ENCODE data around the gene PCNA.
"Not testable (repeated sequence)": the region's sequence is repeated elsewhere in the genome, so short reads cannot be mapped to it uniquely, and the experiment has no call there.

The PCNA gene

GRCh38 chr20:5141615-5142014 lies 21.9 kb upstream of the PCNA start:
- DNase-seq: no peak

- DNase-seq: no peak
Measured at GRCh38 chr20:5140195-5140594, 20.4 kb upstream of the PCNA start.

DNA sequence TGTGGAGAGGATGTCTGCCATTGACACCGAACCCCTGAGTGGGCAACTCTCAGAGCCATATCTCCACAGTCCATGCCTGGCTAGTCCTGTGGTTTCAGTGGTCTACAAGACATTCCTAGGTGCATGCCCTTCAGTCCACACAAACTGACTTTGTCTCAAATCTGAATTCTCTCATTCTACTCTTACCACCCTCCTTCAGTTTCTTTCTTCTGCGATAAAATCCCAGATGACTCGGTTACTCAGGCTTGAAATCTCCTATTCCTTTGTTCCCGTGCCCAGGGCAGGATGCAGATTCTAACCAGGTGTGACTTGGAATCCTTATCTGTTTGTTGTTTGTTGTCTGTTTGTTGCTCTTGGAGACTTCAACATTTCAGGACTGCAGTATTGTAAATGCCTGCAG lies 16.3 kb upstream of the PCNA start:
- DNase-seq: no peak

GRCh38 chr20:5135363-5136012 lies 15.7 kb upstream of the PCNA start:
- no peak for DNase-seq

DNA sequence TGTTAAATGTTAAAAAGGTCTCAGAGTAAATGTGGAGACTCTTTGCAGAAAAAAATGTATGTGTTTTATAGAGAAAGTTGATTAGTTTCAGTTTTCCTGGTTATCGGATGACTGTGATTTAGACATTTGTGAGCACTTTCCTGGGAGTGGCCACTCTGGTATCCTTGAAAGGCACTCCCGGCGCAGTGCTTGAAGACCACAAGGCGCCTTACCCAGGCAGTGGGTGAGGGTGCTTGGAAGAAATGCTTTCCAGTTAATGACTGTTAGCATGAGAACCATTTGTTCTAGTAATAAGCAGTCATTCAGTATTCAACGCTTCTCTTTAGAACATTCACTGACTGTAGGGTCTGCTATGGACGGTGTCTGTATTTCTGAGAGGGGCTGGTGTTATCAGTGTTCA lies 14.2 kb upstream of the PCNA start:
- no peak for DNase-seq

- no peak for DNase-seq
Measured at GRCh38 chr20:5131502-5131901, 11.7 kb upstream of the PCNA start.

DNA sequence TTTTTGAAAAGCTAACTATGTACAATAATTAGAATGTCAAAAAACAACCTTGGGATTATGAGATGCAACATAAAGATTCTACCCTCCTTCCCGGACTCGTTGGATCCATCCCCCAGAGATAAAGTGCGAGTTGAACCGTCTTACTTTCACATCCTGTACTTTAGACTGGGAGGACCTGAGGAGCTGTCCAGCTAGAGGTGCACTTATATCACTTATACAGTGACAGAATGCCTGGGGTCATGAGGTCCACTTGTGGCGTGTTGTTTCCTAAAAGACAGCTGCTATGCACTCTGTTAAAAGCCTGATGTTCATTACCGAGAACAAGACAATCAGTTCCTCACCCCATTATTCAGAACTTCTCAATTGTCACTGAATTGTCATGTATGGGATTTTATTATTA lies 9.1 kb upstream of the PCNA start:
- no peak for DNase-seq

- no peak for DNase-seq
Measured at GRCh38 chr20:5127859-5128424, 8.2 kb upstream of the PCNA start.

DNA sequence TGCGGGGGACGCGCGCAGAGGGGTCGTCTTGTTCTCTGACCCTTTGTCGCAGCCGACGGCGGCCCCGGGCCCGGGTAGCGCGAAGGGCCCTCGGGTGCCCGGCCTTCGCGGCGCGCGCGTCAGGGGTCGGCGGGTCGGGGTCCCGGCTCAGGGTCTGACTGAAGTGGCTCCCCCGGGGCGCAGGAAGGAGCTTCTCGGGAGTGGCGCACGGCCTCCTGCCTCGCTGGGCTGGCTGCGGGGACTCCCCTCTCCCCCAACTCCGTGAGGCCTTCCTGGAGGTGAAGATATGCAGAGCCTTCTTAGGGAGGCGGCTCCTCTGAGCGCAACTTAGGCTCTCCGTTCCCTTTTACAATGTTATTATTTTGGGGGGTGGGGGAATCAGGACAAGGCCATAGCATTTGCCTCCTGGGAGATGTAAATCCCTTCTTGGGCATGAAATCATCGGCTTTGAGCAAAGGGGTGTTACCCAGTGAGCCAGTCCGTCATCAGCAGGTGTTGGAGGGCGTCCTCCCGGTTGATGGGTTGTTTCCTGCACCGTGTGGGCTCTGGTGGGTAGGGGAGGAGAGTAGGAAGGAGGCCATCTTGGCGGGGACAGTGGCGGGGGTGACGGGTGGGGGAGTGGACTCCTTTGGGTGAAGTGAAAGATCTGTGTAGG lies 7.6 kb upstream of the PCNA start:
- DNase-seq: peak; percentile 79

DNA sequence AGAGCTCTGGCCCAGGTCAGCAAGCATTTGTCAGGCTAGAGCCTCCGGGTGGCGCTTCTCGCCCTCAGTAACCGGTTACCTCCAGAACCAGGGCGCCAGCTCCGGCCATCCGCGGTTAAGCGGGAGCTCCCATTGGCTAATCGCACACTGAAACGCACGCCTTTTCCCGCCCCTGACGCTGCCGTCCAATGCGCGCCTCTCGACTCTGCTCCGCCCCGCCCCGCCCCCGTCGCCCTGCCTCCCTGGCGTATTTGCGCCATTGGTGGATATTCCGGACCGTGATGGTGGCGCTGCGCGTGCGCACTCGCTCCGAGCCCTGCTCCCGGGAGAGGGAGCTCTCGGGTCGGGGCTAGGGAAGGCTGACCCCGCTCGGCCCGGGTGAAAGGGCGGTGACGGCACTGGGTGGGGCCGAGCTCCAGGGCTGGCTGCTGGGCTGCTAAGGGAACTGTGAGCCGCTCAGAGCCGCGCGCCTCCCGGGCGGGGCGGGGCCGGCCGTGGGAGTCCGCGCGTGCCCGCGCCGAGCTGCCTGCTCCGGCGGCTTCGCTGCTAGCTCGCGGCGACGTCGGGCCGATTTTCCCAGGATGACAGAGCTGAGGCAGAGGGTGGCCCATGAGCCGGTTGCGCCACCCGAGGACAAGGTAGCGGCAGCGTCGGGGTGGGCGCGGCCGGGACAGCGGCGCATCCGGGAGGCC lies 6.9 kb upstream of the PCNA start, which contains the start of gene CDS2:
CDS2 (plus strand) TSS at position 497 of the 692 bp plus-strand sequence; CDS start at position 582, 85 bp downstream.
- DNase-seq: peak; percentile 100

DNA sequence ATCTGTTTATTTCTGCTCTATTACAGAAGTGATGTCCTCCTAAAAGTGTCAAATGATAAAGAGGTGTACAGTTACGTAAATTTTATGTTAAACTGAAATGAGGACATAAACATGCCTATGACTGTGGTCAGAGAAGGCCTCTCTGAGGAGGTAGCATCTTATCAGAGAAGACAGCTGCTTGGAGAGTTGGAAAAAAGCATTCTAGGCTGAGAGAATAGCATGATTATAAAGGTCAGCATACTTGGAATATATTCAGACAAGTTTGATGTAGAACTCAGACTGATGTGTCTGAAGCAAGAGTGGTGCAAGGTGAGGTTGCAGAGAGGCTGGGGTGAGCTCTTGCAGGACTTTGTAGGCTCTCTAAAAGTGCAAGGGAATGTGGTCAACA lies 3.1 kb upstream of the PCNA start:
- no peak for DNase-seq

GRCh38 chr20:5120185-5120476 lies 373 bp upstream of the PCNA start:
- DNase-seq: no peak

- no peak for DNase-seq
Measured at GRCh38 chr20:5119143-5119434, 669 bp downstream of the PCNA start.

DNA sequence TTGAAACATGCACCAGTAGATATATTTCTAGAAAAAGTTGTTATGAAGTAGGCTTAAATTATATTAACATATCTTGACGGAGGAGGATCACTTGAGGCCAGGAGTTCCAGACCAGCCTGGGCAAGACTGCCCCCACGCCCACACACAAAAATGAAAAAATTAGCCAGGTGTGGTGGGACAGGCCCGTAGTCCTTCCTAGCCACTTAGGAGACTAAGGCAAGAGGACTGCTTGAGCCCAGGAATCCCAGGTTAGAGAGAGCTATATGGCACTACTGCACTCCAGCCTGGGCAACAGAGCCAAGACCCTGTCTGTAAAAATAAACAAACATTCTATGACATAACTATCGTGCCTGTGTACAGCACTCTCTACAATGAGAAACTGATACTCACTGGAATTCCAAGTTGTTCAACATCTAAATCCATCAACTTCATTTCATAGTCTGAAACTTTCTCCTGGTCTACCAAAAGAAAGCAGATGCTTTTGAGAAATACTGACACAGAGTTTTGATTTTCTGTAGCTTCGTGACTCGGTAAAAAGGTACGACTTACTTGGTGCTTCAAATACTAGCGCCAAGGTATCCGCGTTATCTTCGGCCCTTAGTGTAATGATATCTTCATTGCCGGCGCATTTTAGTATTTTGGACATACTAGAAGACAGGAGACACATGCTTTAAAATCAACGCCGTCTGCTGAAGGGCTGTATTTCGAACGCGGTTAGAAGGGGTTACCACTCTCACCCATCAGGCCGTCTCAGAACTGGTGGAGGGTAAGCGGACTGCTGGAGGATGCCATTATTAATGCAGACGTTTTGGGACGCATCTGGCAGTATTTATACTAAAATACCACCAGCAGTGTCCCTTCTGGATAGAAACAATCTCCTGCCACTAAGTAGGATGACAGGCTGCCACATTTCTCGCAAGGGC lies 1.3 kb downstream of the PCNA start:
- DNase-seq: no peak

GRCh38 chr20:5116875-5117274 lies 2.9 kb downstream of the PCNA start:
- DNase-seq: no peak

- DNase-seq: no peak
Measured at GRCh38 chr20:5114403-5114802, 5.4 kb downstream of the PCNA start.

DNA sequence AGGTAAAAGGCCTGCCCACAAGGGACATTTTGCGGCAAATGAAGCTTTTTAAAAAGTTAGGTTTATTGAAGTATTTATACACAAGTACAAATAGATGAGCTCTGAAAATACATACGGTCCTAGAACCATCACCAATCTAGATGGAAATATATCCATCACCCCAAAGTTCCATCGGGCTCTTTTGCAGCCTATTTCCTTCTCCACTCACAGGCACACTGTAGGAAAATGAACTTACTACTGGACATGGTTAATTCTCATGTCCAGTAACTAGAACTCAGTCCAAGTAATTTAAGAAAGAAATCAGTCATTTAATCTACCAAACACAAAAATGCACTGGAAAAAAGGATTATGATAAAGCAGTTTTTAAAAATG lies 6.2 kb downstream of the PCNA start:
- DNase-seq: no peak

DNA sequence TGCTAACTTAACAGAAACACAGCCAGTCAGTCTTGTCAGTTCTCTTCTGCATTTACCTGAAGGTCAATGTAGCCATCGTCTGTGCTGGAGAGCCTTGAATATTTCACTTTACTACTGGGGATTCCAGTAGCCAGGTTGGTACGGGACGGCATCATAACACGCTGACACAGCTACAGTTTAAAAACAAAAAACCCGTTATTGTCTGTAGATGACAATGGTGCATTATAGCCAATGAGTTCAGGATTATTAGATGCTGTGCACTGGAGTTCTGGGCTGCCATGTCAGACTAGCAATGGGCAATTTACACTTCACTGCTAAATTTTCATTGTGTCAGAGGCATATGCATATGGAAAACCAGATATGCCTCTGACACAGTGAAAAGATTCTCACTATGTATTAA lies 10.5 kb downstream of the PCNA start:
- no peak for DNase-seq

DNA sequence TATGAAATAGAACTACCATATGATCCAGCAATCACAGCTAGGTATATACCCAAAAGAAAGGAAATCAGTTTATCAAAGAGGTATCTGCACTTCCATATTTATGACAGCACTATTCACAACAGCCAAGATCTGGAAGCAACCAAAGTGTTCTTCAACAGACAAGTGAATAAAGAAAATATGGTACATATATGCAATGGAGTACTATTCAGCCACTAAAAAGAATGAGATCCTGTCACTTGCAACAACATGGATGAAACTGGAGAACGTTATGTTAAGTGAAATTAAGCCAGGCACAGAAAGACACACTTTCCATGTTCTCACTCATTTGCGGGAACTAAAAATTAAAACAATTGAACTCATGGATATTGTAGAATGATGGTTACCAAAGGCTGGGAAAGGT lies 15.3 kb downstream of the PCNA start:
- no peak for DNase-seq

DNA sequence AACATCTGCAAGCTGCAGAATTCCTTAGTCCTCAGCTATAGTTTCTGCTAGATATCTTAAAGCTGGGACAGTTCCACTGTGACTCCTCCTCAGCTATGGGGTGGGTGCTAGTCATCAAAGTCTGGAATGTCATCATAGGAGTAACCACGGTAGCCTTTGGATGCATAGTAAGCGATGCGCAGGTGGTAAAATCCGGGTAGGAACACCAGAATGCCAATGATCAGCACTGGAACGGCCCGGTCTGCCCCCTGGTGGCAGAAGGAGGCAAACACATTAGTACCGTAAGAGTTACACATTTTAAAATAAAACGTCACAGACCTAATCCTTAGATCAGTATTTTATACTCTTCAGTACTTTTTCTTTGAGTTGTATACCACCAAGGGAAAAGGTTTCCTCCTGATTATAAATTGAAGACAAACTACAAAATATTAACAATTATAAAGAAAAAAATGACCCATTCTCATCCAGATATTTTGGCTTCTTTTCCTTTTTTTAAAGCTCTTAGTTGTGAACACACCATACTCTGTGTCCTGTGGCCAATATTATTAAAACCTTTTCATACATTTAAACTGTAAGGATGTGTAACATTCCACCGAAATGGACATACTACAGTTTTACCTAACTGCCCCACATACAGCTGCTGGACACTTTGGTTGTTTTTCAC lies 18.9 kb downstream of the PCNA start:
- DNase-seq: peak; percentile 67

GRCh38 chr20:5099909-5100308 lies 19.8 kb downstream of the PCNA start:
- not testable (repeated sequence) for DNase-seq

DNA sequence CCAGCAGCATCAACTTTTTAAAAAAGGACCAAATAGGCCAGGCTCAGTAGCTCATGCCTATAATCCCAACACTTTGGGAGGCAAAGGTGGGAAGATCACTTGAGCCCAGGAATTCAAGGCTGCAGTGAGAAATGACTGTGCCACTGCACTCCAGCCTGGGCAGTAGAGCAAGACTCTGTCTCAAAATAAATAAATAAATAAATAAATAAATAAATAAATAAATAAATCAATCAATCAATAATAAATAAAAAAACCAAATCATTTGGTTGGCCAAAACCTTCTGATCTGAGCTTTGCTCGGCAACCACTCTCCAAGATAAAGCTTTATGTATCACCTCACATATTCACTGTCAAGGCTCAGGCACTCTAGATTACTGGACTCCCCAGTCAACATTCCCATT lies 20.7 kb downstream of the PCNA start:
- DNase-seq: not testable (repeated sequence)

- DNase-seq: no peak
Measured at GRCh38 chr20:5096463-5096862, 23.3 kb downstream of the PCNA start.
